Measurements from ENCODE around the gene RPS6KB2.

The RPS6KB2 gene

GRCh38 chr11:67390947-67391303 is 37.4 kb upstream of the RPS6KB2 start:
- H3K36me3 ChIP-seq = peaks cover 0 to 22% (median 2%) of the 10 kb centered on the region in 3 donors
- TF ChIP-seq CTCF (IDR thresholded peaks at IDR 0.05) = no peak
- H3K9me3 ChIP-seq = no peaks in the 10 kb centered on the region
- H3K4me3 ChIP-seq = peak overlapping the region; percentile 78 to 81
- DNase-seq = no peak
- peak overlapping the region; percentile 78 for H3K27ac ChIP-seq
- no peaks in the 10 kb centered on the region for H3K27me3 ChIP-seq
- intact Hi-C loops (cut with DNase I; ENCODE audit: low total_unique reads) = no loop called here
- peaks cover 0 to 20% (median 18%) of the 10 kb centered on the region in 4 donors for H3K4me1 ChIP-seq

- TF ChIP-seq CTCF (IDR thresholded peaks at IDR 0.05) = no peak
- Histone ChIP-seq H3K9me3 (no peaks in the 10 kb centered on the region), H3K4me1 (peaks cover 0 to 20% (median 18%) of the 10 kb centered on the region in 4 donors), H3K36me3 (peaks cover 0 to 27% (median 9%) of the 10 kb centered on the region in 3 donors), H3K27ac (peak within 1 kb of the TSS; percentile 78), H3K4me3 (peak within 1 kb of the TSS; percentile 78 to 81), H3K27me3 (no peaks in the 10 kb centered on the region)
- peak; percentile 96 for DNase-seq
- intact Hi-C loops (cut with DNase I; ENCODE audit: low total_unique reads) = no loop called here
Observed at GRCh38 chr11:67391304-67392182, 36.8 kb upstream of the RPS6KB2 start, which contains the start of gene RAD9A. RAD9A (plus strand) TSS chr11:67391986; CDS start chr11:67392045, 59 bp downstream.

DNA sequence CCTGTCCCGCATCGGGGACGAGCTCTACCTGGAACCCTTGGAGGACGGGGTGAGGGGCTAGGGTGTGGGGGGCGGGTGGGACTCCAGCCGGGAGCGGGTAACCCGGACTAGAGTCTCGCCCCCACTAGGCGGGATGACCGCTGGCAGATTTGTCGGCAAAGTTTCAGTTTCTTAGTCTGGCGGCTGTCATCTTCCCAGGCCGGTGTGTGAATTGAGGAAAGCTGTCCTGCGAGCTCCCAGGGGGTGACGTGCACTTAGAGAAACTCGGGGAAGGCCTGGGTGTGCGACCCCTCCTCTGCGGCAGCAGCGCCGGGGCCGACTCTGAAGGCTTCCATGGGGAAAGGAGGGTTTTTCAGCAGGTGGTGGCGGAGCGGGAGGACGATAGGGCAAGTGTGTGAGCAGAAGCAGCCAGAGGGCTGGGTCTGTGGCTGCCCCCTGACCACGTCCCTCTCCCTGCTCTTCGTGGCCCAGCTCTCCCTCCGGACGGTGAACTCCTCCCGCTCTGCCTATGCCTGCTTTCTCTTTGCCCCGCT is 36.0 kb upstream of the RPS6KB2 start:
- Histone ChIP-seq H3K36me3 (peaks cover 0 to 34% (median 13%) of the 10 kb centered on the region in 3 donors), H3K27ac (peak overlapping the region; percentile 78), H3K9me3 (no peaks in the 10 kb centered on the region), H3K4me1 (peaks cover 0 to 20% (median 18%) of the 10 kb centered on the region in 4 donors), H3K27me3 (no peaks in the 10 kb centered on the region), H3K4me3 (peak overlapping the region; percentile 78 to 81)
- DNase-seq = no peak
- TF ChIP-seq CTCF (IDR thresholded peaks at IDR 0.05) = no peak
- intact Hi-C loops (cut with DNase I; ENCODE audit: low total_unique reads) = no loop called here

- intact Hi-C loops (cut with DNase I; ENCODE audit: low total_unique reads) = no loop called here
- Histone ChIP-seq H3K27me3 (no peaks in the 10 kb centered on the region), H3K27ac (no peak overlapping the region), H3K4me3 (no peak overlapping the region), H3K9me3 (no peaks in the 10 kb centered on the region), H3K4me1 (peaks cover 0 to 25% (median 18%) of the 10 kb centered on the region in 4 donors), H3K36me3 (peaks cover 11 to 45% (median 25%) of the 10 kb centered on the region in 3 donors)
- DNase-seq = no peak
- no peak for TF ChIP-seq CTCF (IDR thresholded peaks at IDR 0.05)
Observed at GRCh38 chr11:67393437-67393836, 34.9 kb upstream of the RPS6KB2 start.

DNA sequence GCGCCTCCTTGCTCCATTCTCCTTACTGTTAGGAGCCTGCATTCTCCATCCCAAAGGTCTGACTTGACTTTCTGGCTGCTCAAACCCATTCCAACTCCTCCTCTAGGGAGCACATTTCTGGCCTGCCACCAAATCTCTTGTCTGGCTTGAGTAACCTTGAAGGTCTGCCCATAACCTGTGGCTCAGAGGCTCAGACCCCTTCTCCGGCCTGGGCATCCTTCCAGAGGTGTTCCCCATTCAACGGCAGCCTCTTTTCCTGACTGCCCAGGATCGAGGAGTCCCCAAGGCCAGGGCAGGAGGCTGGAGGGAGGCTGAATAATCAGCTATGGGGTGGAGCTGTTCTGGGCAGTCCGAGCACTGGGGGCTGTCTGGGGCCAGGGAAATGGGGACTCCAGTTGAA is 34.3 kb upstream of the RPS6KB2 start:
- no peak for TF ChIP-seq CTCF (IDR thresholded peaks at IDR 0.05)
- Histone ChIP-seq H3K4me1 (peaks cover 0 to 26% (median 19%) of the 10 kb centered on the region in 4 donors), H3K9me3 (no peaks in the 10 kb centered on the region), H3K36me3 (peaks cover 16 to 51% (median 31%) of the 10 kb centered on the region in 3 donors), H3K4me3 (no peak overlapping the region), H3K27me3 (no peaks in the 10 kb centered on the region), H3K27ac (no peak overlapping the region)
- DNase-seq = no peak
- intact Hi-C loops (cut with DNase I; ENCODE audit: low total_unique reads) = no loop called here
